ENCODE data around the gene ACYP2.

- TF ChIP-seq CTCF (IDR thresholded peaks at IDR 0.05; ENCODE audit: insufficient read depth, low read length, poor library complexity, severe bottlenecking), result no peak
- TF ChIP-seq EZH2phosphoT487 (conservative IDR thresholded peaks at IDR 0.05; ENCODE audit: low read length), result no peak
Measured at GRCh38 chr2:54109848-54110247, 5.6 kb upstream of the ACYP2 start.
